Urinary bladder (tissue), 4 donors: ENCODE measurements around the gene RAB26. TPM values are rescaled to one million over a fixed set of nuclear protein-coding genes. Genes with fewer than 3 reads are reported as not detected.

Experiments
- DNase-seq: peaks from one replicate; pipeline ENCODE4 v3.0.0-alpha.2; 2015; ENCODE audit errors: extremely low spot score
- H3K27ac ChIP-seq: one replicate; pipeline ENCODE4 v1.5.1; 2013; ENCODE audit warnings: low read depth, mild to moderate bottlenecking, moderate library complexity
- H3K36me3 ChIP-seq: one replicate; pipeline ENCODE4 v1.6.1; 2013; ENCODE audit warnings: mild to moderate bottlenecking, moderate library complexity; ENCODE audit not compliant: insufficient read depth
- H3K4me1 ChIP-seq: one replicate; pipeline ENCODE4 v1.6.1; 2013; ENCODE audit warnings: mild to moderate bottlenecking, moderate library complexity; ENCODE audit not compliant: insufficient read depth
- H3K4me3 ChIP-seq: one replicate; pipeline ENCODE4 v1.5.1; 2013; ENCODE audit warnings: low read depth, low read length
- WGBS: extraction: QIAGEN DNeasy Blood & Tissue Kit; methylation state at CpG from one replicate; pipeline ENCODE4 v1.1.7; 2013; 5-methylcytosine and 5-hydroxymethylcytosine counted together
- polyA plus RNA-seq: library from polyadenylated mRNA; stranded (reverse); fragments of 200-250 nt; gene quantifications from one replicate; pipeline ENCODE4 v1.2.3, GENCODE V29; 2013
- total RNA-seq: library from RNA; depleted of rRNA; stranded (reverse); fragments of >200 nt; gene quantifications from one replicate; pipeline ENCODE4 v1.2.3, GENCODE V29; 2014
- donor health status: healthy with polysubstance abuse.
- donor health status: healthy.

The RAB26 gene
- total and polyA plus RNA-seq, 2 donors: 0.63 TPM

GRCh38 chr16:2166263-2167067, 18.0 kb downstream of the RAB26 start:
- WGBS: 91% methylated on average over 17 of the region's 17 CpGs
- no peaks in the 10 kb centered on the region for H3K4me1 ChIP-seq
- no peak for DNase-seq
- peaks cover 5% of the 10 kb centered on the region for H3K36me3 ChIP-seq
- H3K4me3 ChIP-seq: no peak overlapping the region
- H3K27ac ChIP-seq: no peak overlapping the region

GRCh38 chr16:2167068-2167638, 18.7 kb downstream of the RAB26 start:
- 90% methylated on average over 18 of the region's 18 CpGs for WGBS
- H3K36me3 ChIP-seq: peaks cover 8% of the 10 kb centered on the region
- no peak for DNase-seq
- H3K4me1 ChIP-seq: no peaks in the 10 kb centered on the region
- H3K4me3 ChIP-seq: no peak overlapping the region
- H3K27ac ChIP-seq: no peak overlapping the region

- DNase-seq: no peak
- 79% methylated on average over 18 of the region's 18 CpGs for WGBS
- no peak overlapping the region for H3K27ac ChIP-seq
- H3K4me1 ChIP-seq: no peaks in the 10 kb centered on the region
- peak overlapping the region; percentile 17 for H3K4me3 ChIP-seq
- peaks cover 16% of the 10 kb centered on the region for H3K36me3 ChIP-seq
Observed at GRCh38 chr16:2170080-2170479, 21.7 kb downstream of the RAB26 start.

GRCh38 chr16:2170587-2171435, 22.4 kb downstream of the RAB26 start:
- Histone ChIP-seq H3K4me1 (no peaks in the 10 kb centered on the region), H3K4me3 (peak overlapping the region; percentile 17), H3K36me3 (peaks cover 18% of the 10 kb centered on the region), H3K27ac (no peak overlapping the region)
- no peak for DNase-seq
- WGBS: 89% methylated on average over 47 of the region's 47 CpGs

- Histone ChIP-seq H3K4me3 (no peak overlapping the region), H3K27ac (no peak overlapping the region), H3K36me3 (peaks cover 16% of the 10 kb centered on the region), H3K4me1 (no peaks in the 10 kb centered on the region)
- WGBS: 93% methylated on average over 28 of the region's 28 CpGs
- DNase-seq: no peak
Observed at GRCh38 chr16:2171601-2172178, 23.3 kb downstream of the RAB26 start.

- no peak overlapping the region for H3K27ac ChIP-seq
- no peak for DNase-seq
- H3K4me1 ChIP-seq: no peaks in the 10 kb centered on the region
- WGBS: 91% methylated on average over 29 of the region's 29 CpGs
- H3K4me3 ChIP-seq: no peak overlapping the region
- peaks cover 16% of the 10 kb centered on the region for H3K36me3 ChIP-seq
Observed at GRCh38 chr16:2172688-2173335, 24.4 kb downstream of the RAB26 start.

GRCh38 chr16:2173366-2173765, 24.9 kb downstream of the RAB26 start:
- Histone ChIP-seq H3K4me1 (no peaks in the 10 kb centered on the region), H3K27ac (no peak overlapping the region), H3K4me3 (no peak overlapping the region), H3K36me3 (peaks cover 16% of the 10 kb centered on the region)
- 90% methylated on average over 14 of the region's 14 CpGs for WGBS
- DNase-seq: no peak

GRCh38 chr16:2173916-2174315, 25.5 kb downstream of the RAB26 start:
- H3K4me1 ChIP-seq: no peaks in the 10 kb centered on the region
- no peak overlapping the region for H3K4me3 ChIP-seq
- 90% methylated on average over 4 of the region's 4 CpGs for WGBS
- H3K36me3 ChIP-seq: peaks cover 16% of the 10 kb centered on the region
- DNase-seq: no peak
- no peak overlapping the region for H3K27ac ChIP-seq

GRCh38 chr16:2174396-2175131, 26.1 kb downstream of the RAB26 start:
- peaks cover 16% of the 10 kb centered on the region for H3K36me3 ChIP-seq
- no peak for DNase-seq

GRCh38 chr16:2175454-2175853, 27.0 kb downstream of the RAB26 start:
- peaks cover 16% of the 10 kb centered on the region for H3K36me3 ChIP-seq

More at GRCh38 chr16:2174396-2175131, 26.1 kb downstream of the RAB26 start:
- Histone ChIP-seq H3K4me3 (no peak overlapping the region), H3K4me1 (no peaks in the 10 kb centered on the region), H3K27ac (no peak overlapping the region)
- 90% methylated on average over 21 of the region's 21 CpGs for WGBS

GRCh38 chr16:2176047-2176446, 27.6 kb downstream of the RAB26 start:
- 96% methylated on average over 23 of the region's 23 CpGs for WGBS
- Histone ChIP-seq H3K27ac (no peak overlapping the region), H3K36me3 (peaks cover 16% of the 10 kb centered on the region), H3K4me1 (no peaks in the 10 kb centered on the region), H3K4me3 (no peak overlapping the region)
- no peak for DNase-seq

More at GRCh38 chr16:2175454-2175853, 27.0 kb downstream of the RAB26 start:
- 95% methylated on average over 10 of the region's 10 CpGs for WGBS
- Histone ChIP-seq H3K27ac (no peak overlapping the region), H3K4me1 (no peaks in the 10 kb centered on the region), H3K4me3 (no peak overlapping the region)
- no peak for DNase-seq

GRCh38 chr16:2177101-2177500, 28.7 kb downstream of the RAB26 start:
- H3K4me1 ChIP-seq: no peaks in the 10 kb centered on the region
- peaks cover 14% of the 10 kb centered on the region for H3K36me3 ChIP-seq
- WGBS: 90% methylated on average over 18 of the region's 18 CpGs
- no peak overlapping the region for H3K4me3 ChIP-seq
- no peak for DNase-seq
- no peak overlapping the region for H3K27ac ChIP-seq
